HepG2 (cell line): ENCODE data around the gene REPS2.

Experiments
- CTCF ChIP-seq: sonication (generic); formaldehyde crosslinking; IDR thresholded peaks from 2 replicates; pipeline ENCODE4 v1.5.0; 2020; ENCODE audit warnings: mild to moderate bottlenecking, missing genetic modification reagents, moderate library complexity
- ESRRA ChIP-seq: sonication (generic); formaldehyde crosslinking; IDR thresholded peaks from 2 replicates; pipeline ENCODE4 v1.5.1; 2020; ENCODE audit warnings: mild to moderate bottlenecking, low read depth, missing genetic modification reagents
- FOSL2 ChIP-seq: sonication (generic); formaldehyde crosslinking; IDR thresholded peaks from 2 replicates; pipeline ENCODE4 v1.4.0; 2020; ENCODE audit warnings: missing genetic modification reagents
- SIN3B ChIP-seq: fragments of 150-350 bp; IDR thresholded peaks from 2 replicates; pipeline ENCODE4 v1.6.1; 2014; ENCODE audit warnings: low read length
- TBL1XR1 ChIP-seq: fragments of 150-350 bp; IDR thresholded peaks from 2 replicates; pipeline ENCODE4 v1.6.1; 2014; ENCODE audit warnings: borderline replicate concordance, low read length; ENCODE audit not compliant: partially characterized antibody
- WIZ ChIP-seq: sonication (generic); formaldehyde crosslinking; IDR thresholded peaks from 2 replicates; pipeline ENCODE4 v1.5.1; 2020; ENCODE audit warnings: mild to moderate bottlenecking, missing genetic modification reagents
- ZBTB25 ChIP-seq: IDR thresholded peaks from 2 replicates; pipeline ENCODE4 v1.6.1; 2018; ENCODE audit warnings: missing genetic modification reagents
- ZNF12 ChIP-seq: sonication (generic); formaldehyde crosslinking; IDR thresholded peaks from 2 replicates; pipeline ENCODE4 v1.5.0; 2020; ENCODE audit warnings: missing genetic modification reagents
- ZNF704 ChIP-seq: sonication (generic); formaldehyde crosslinking; IDR thresholded peaks from 2 replicates; pipeline ENCODE4 v1.8.1; 2023; ENCODE audit warnings: mild to moderate bottlenecking, inconsistent platforms, moderate library complexity, missing genetic modification reagents, borderline replicate concordance
- ZZZ3 ChIP-seq: sonication (generic); formaldehyde crosslinking; IDR thresholded peaks from 2 replicates; pipeline ENCODE4 v1.4.0; 2020; ENCODE audit warnings: missing genetic modification reagents, mild to moderate bottlenecking, borderline replicate concordance

GRCh38 chrX:17039826-17040225 is 93.4 kb downstream of the REPS2 start:
- TF ChIP-seq CTCF (CRISPR knock-in tag) (no peak), FOSL2 (CRISPR knock-in tag) (no peak), ZNF12 (CRISPR knock-in tag) (no peak), ESRRA (no peak), ZNF704 (CRISPR knock-in tag) (no peak), WIZ (CRISPR knock-in tag) (no peak), ZBTB25 (CRISPR knock-in tag) (no peak), TBL1XR1 (no peak), SIN3B (no peak), ZZZ3 (CRISPR knock-in tag) (no peak)
